B cell (primary cell): Measurements from ENCODE around the gene CHKB.

Experiments
- CTCF ChIP-seq: fragments of 200-600 bp; IDR thresholded peaks from one replicate; pipeline ENCODE4 v1.8.0; 2022; ENCODE audit warnings: antibody characterized with exemption, mild to moderate bottlenecking
- EZH2 ChIP-seq: IDR thresholded peaks from 2 replicates; pipeline ENCODE4 v1.6.1; 2012; ENCODE audit warnings: borderline replicate concordance, low read depth, mild to moderate bottlenecking, moderate library complexity, low read length; ENCODE audit not compliant: insufficient read depth, poor library complexity, severe bottlenecking

DNA sequence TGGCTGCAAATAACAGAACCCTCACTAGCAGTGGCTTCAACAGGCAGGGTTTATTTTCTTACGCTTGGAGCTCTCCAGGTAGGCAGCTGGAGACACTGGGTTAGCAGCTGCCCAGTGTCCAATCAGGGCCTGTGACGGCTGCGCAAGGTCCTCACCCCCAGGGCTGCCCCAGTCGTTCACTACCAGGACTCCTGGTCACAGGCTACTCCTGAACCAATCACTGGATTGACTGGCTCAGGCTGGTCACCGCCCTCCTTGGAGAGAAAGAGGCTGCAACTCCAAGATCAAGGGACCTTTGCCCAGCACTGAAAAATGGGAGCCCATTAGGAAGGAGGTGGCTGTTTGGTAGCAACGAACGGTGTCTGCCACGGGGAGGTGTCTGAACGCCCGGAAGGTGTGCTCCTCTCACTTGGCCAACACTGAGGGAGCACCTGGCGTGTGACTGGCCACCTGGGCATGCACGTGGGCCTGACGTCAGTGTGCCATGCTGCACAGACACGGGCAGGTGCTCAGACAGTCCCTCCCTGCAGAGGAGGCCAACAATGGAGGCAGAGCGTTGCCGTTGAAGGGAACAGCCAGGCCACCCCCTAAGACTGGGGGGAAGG lies 40.2 kb upstream of the CHKB start:
- TF ChIP-seq CTCF: no peak
- TF ChIP-seq EZH2: no peak
